ENCODE measurements around the gene GALC. TPM values are rescaled to one million over a fixed set of nuclear protein-coding genes. Genes with fewer than 3 reads are reported as not detected.

GALC gene
- total and polyA plus RNA-seq, 2 donors (not counting 3 experiments of a cell fraction or from before 2014, with no cell fraction given) = 12.4 to 14.2 TPM

DNA sequence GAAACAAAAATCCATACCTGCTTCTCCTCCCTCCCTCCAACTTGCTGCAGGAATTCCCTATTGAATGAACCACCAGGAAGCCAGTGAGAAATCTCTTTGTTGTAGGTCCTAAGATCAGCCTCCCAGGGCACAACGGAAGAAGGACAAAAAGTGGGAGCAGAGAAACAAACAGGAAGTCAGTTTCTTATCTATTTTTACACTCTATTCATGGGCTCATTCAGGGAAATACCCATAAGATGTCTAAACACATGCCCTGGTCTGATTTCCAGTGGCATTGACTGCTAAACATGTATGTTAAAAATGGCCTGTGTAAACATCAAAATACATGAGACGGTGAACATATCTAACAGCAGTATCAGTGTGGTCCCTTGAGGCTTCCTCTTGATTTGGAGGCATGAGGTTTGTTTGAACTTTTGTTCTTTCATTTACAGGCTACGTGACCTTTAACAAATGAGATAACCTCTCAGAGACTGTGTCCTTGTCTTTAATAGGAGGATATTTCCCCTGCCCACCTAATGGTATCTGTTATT, 30.7 kb upstream of the GALC start:
- no TSS peak for BruUV-seq (replicated peaks)
- intact Hi-C loops (cut with micrococcal nuclease) (no loop called here), dilution Hi-C loops (cut with MboI; ENCODE audit: extremely low pct_ligation_motif_present, low sequenced_read_pairs) (no loop called here)

GRCh38 chr14:88017535-88017934, 24.6 kb upstream of the GALC start:
- dilution Hi-C loops (cut with MboI; ENCODE audit: extremely low pct_ligation_motif_present, low sequenced_read_pairs) = no loop called here
- Histone ChIP-seq H3K9me3 (replicated peaks; ENCODE audit: control insufficient read depth, insufficient read depth, low read length) (no peaks in the 10 kb centered on the region), H3K4me1 (ENCODE audit: control insufficient read depth, extremely low read depth, insufficient read depth, low read length) (no peaks in the 10 kb centered on the region), H3K4me3 (replicated peaks in 1 of 3; ENCODE audit: insufficient read depth in 1 of 3, low read depth in 1 of 3, low read length in 3 of 3) (no peak overlapping the region), H3K9me1 (replicated peaks; ENCODE audit: control insufficient read depth, extremely low read depth, insufficient read depth, low read length) (no peaks in the 10 kb centered on the region), H3K9ac (replicated peaks; ENCODE audit: extremely low read depth, insufficient read depth, low read length) (no peak overlapping the region), H3K27ac (ENCODE audit: insufficient read depth, low read depth, low read length) (no peak overlapping the region), H3K36me3 (ENCODE audit: control insufficient read depth in 2 of 2, extremely low read depth in 1 of 2, insufficient read depth in 2 of 2, low read length in 2 of 2) (no peaks in the 10 kb centered on the region), H3K4me2 (ENCODE audit: insufficient read depth, low read length) (no peak overlapping the region), H3K79me2 (ENCODE audit: control insufficient read depth, insufficient read depth, low read length) (no peaks in the 10 kb centered on the region), H3K27me3 (ENCODE audit: control insufficient read depth in 2 of 2, insufficient read depth in 2 of 2, low read length in 2 of 2) (peaks cover 0 to 1% of the 10 kb centered on the region in 2 experiments), H2AFZ (ENCODE audit: low read depth, low read length) (no peak overlapping the region), H4K20me1 (replicated peaks; ENCODE audit: control insufficient read depth, extremely low read depth, insufficient read depth, low read length) (no peaks in the 10 kb centered on the region)
- BruUV-seq (replicated peaks) = no TSS peak
- ChIA-PET CTCF (interaction anchor here (1.3 kb wide), 1 partner anchor 363 kb away, joined by 4 read pairs; no protein-coding TSS in a partner anchor), POLR2A (no interaction called here)
- no peak for DNase-seq (ENCODE audit: low read depth, low spot score)
- FAIRE-seq = no peak
- TF ChIP-seq, protein P1, sequence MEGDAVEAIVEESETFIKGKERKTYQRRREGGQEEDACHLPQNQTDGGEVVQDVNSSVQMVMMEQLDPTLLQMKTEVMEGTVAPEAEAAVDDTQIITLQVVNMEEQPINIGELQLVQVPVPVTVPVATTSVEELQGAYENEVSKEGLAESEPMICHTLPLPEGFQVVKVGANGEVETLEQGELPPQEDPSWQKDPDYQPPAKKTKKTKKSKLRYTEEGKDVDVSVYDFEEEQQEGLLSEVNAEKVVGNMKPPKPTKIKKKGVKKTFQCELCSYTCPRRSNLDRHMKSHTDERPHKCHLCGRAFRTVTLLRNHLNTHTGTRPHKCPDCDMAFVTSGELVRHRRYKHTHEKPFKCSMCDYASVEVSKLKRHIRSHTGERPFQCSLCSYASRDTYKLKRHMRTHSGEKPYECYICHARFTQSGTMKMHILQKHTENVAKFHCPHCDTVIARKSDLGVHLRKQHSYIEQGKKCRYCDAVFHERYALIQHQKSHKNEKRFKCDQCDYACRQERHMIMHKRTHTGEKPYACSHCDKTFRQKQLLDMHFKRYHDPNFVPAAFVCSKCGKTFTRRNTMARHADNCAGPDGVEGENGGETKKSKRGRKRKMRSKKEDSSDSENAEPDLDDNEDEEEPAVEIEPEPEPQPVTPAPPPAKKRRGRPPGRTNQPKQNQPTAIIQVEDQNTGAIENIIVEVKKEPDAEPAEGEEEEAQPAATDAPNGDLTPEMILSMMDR (IDR thresholded peaks at IDR 0.05; ENCODE audit: extremely low read depth in 1 of 2, insufficient read depth in 1 of 2, low read depth in 1 of 2, low read length in 2 of 2) = no peak
- TF ChIP-seq MYC (IDR thresholded peaks at IDR 0.05; ENCODE audit: low read depth, low read length) (no peak), GATA2 (IDR thresholded peaks at IDR 0.05; ENCODE audit: insufficient read depth, insufficient read length, low read depth, low read length) (no peak), EZH2 (IDR thresholded peaks at IDR 0.05; ENCODE audit: borderline replicate concordance, low read depth, low read length, severe bottlenecking) (no peak), POLR2A (IDR thresholded peaks at IDR 0.05; ENCODE audit: low read depth, low read length) (no peak), JUN (IDR thresholded peaks at IDR 0.05; ENCODE audit: borderline replicate concordance, insufficient read depth, insufficient read length, low read depth) (no peak), FOS (IDR thresholded peaks at IDR 0.05; ENCODE audit: borderline replicate concordance, insufficient read depth, low read length) (no peak), POLR2AphosphoS5 (IDR thresholded peaks at IDR 0.05; ENCODE audit: insufficient read depth, low read depth, low read length) (no peak)
- TF ChIP-seq, protein P2, sequence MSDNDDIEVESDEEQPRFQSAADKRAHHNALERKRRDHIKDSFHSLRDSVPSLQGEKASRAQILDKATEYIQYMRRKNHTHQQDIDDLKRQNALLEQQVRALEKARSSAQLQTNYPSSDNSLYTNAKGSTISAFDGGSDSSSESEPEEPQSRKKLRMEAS (IDR thresholded peaks at IDR 0.05; ENCODE audit: insufficient read depth, insufficient read length) = no peak
- intact Hi-C loops (cut with micrococcal nuclease) = no loop called here

More for the DNA sequence above, 30.7 kb upstream of the GALC start:
- CTCF ChIA-PET = no interaction called here
- H2AFZ ChIP-seq (ENCODE audit: low read depth, low read length) = no peak overlapping the region
- TF ChIP-seq FOS (IDR thresholded peaks at IDR 0.05; ENCODE audit: borderline replicate concordance, insufficient read depth, low read length) (no peak), EZH2 (IDR thresholded peaks at IDR 0.05; ENCODE audit: borderline replicate concordance, low read depth, low read length, severe bottlenecking) (no peak), GATA2 (IDR thresholded peaks at IDR 0.05; ENCODE audit: insufficient read depth, insufficient read length, low read depth, low read length) (no peak), POLR2A (IDR thresholded peaks at IDR 0.05; ENCODE audit: low read depth, low read length) (no peak)
- POLR2A ChIA-PET = no interaction called here
- H3K79me2 ChIP-seq (ENCODE audit: control insufficient read depth, insufficient read depth, low read length) = no peaks in the 10 kb centered on the region
- no peaks in the 10 kb centered on the region for H4K20me1 ChIP-seq (replicated peaks; ENCODE audit: control insufficient read depth, extremely low read depth, insufficient read depth, low read length)
- no peak overlapping the region for H3K4me3 ChIP-seq (replicated peaks in 1 of 3; ENCODE audit: insufficient read depth in 1 of 3, low read depth in 1 of 3, low read length in 3 of 3)
- H3K4me2 ChIP-seq (ENCODE audit: insufficient read depth, low read length) = no peak overlapping the region
- no peaks in the 10 kb centered on the region for H3K36me3 ChIP-seq (ENCODE audit: control insufficient read depth in 2 of 2, extremely low read depth in 1 of 2, insufficient read depth in 2 of 2, low read length in 2 of 2)
- no peaks in the 10 kb centered on the region for H3K4me1 ChIP-seq (ENCODE audit: control insufficient read depth, extremely low read depth, insufficient read depth, low read length)
- H3K9ac ChIP-seq (replicated peaks; ENCODE audit: extremely low read depth, insufficient read depth, low read length) = no peak overlapping the region
- H3K9me1 ChIP-seq (replicated peaks; ENCODE audit: control insufficient read depth, extremely low read depth, insufficient read depth, low read length) = no peaks in the 10 kb centered on the region
- FAIRE-seq (peak; percentile 33), DNase-seq (ENCODE audit: low read depth, low spot score) (no peak)
- no peaks in the 10 kb centered on the region for H3K9me3 ChIP-seq (replicated peaks; ENCODE audit: control insufficient read depth, insufficient read depth, low read length)
- no peak overlapping the region for H3K27ac ChIP-seq (ENCODE audit: insufficient read depth, low read depth, low read length)
- H3K27me3 ChIP-seq (ENCODE audit: control insufficient read depth in 2 of 2, insufficient read depth in 2 of 2, low read length in 2 of 2) = peaks cover 0 to 4% of the 10 kb centered on the region in 2 experiments

Measured in endothelial cell of umbilical vein (primary cell).